Osteoblast (primary cell): Measurements from ENCODE around the gene SPOP. TPM values are rescaled to one million over a fixed set of nuclear protein-coding genes. Genes with fewer than 3 reads are reported as not detected.
A peak's percentile ranks its signal among the peaks of the same experiment; 100 is the strongest.

Source experiments
- DNase-seq: peaks from one replicate; pipeline ENCODE4 v3.0.0; 2011; ENCODE audit warnings: low spot score, mixed read lengths; ENCODE audit not compliant: insufficient read length; ENCODE audit errors: missing footprints
- H2AFZ ChIP-seq: 2 replicates; pipeline ENCODE4 v1.6.0; 2011; ENCODE audit warnings: mild to moderate bottlenecking, low read length
- H3K27ac ChIP-seq: 2 replicates; pipeline ENCODE4 v1.5.1; 2011; ENCODE audit warnings: mild to moderate bottlenecking, low read depth, low read length, moderate library complexity
- H3K27me3 ChIP-seq: 2 replicates; pipeline ENCODE4 v1.6.0; 2012; ENCODE audit warnings: mild to moderate bottlenecking, control low read depth, inconsistent platforms, low read length, moderate library complexity; ENCODE audit not compliant: insufficient read depth
- H3K36me3 ChIP-seq: 2 replicates; pipeline ENCODE4 v1.5.1; 2011; ENCODE audit warnings: mild to moderate bottlenecking, low read length, control low read depth, moderate library complexity; ENCODE audit not compliant: insufficient read depth
- H3K4me1 ChIP-seq: 2 replicates; pipeline ENCODE4 v1.5.1; 2011; ENCODE audit warnings: mild to moderate bottlenecking, low read length, control low read depth, moderate library complexity; ENCODE audit not compliant: insufficient read depth
- H3K4me2 ChIP-seq: 2 replicates; pipeline ENCODE4 v1.6.0; 2011; ENCODE audit warnings: mild to moderate bottlenecking, low read length; ENCODE audit not compliant: insufficient read depth
- H3K4me3 ChIP-seq: fragments of 200-600 bp; sonication (generic); 3 replicates; pipeline ENCODE4 v1.5.1; 2012; ENCODE audit warnings: mild to moderate bottlenecking, low read length, inconsistent platforms; ENCODE audit not compliant: insufficient read depth
- H3K79me2 ChIP-seq: 2 replicates; pipeline ENCODE4 v1.6.0; 2012; ENCODE audit warnings: mild to moderate bottlenecking, low read length, control low read depth, inconsistent platforms; ENCODE audit not compliant: insufficient read depth
- H3K9me3 ChIP-seq: 2 replicates; pipeline ENCODE4 v1.5.1; 2011; ENCODE audit warnings: low read depth, low read length, control low read depth
- H4K20me1 ChIP-seq: 2 replicates; pipeline ENCODE4 v1.6.0; 2012; ENCODE audit warnings: mild to moderate bottlenecking, low read length, control low read depth; ENCODE audit not compliant: insufficient read depth
- total RNA-seq: library from RNA; depleted of rRNA; stranded (reverse); fragments of >200 nt; gene quantifications from 2 replicates; pipeline ENCODE4 v1.2.3, GENCODE V29; 2012
- TF ChIP-seq, protein P1 (sequence below): IDR thresholded peaks from 2 replicates; pipeline ENCODE4 v1.5.1; 2011; ENCODE audit warnings: mild to moderate bottlenecking, low read depth, low read length, moderate library complexity; ENCODE audit errors: extremely low read depth

Gene SPOP
- total RNA-seq, 1 donor: 55.7 TPM

DNA sequence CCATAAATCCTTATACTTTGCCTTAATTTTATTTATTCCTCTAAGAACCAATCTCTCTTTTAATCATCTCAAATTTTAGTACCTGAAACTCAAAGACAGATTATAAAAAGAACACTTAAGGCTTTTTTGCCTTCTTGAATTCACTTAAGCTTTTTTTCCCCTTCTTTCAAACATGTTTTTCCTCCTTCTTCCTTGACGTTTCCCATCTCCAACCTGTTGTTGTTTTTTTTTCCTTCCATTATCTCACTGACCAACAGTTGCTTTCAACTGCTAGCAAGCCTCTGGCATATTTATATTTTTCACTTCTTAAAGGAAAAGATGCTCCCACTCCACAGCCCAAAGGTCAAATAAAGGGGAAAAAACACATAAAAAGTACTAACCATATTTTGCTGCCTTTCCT is 32.2 kb downstream of the SPOP start:
- DNase-seq: no peak
- no peaks in the 10 kb centered on the region for H3K27me3 ChIP-seq
- peaks cover 26% of the 10 kb centered on the region for H3K4me1 ChIP-seq
- TF ChIP-seq, protein P1, sequence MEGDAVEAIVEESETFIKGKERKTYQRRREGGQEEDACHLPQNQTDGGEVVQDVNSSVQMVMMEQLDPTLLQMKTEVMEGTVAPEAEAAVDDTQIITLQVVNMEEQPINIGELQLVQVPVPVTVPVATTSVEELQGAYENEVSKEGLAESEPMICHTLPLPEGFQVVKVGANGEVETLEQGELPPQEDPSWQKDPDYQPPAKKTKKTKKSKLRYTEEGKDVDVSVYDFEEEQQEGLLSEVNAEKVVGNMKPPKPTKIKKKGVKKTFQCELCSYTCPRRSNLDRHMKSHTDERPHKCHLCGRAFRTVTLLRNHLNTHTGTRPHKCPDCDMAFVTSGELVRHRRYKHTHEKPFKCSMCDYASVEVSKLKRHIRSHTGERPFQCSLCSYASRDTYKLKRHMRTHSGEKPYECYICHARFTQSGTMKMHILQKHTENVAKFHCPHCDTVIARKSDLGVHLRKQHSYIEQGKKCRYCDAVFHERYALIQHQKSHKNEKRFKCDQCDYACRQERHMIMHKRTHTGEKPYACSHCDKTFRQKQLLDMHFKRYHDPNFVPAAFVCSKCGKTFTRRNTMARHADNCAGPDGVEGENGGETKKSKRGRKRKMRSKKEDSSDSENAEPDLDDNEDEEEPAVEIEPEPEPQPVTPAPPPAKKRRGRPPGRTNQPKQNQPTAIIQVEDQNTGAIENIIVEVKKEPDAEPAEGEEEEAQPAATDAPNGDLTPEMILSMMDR: no peak
- H2AFZ ChIP-seq: no peak overlapping the region
- no peaks in the 10 kb centered on the region for H3K9me3 ChIP-seq
- H3K4me2 ChIP-seq: peak overlapping the region; percentile 94
- H4K20me1 ChIP-seq: peaks cover 8% of the 10 kb centered on the region
- no peaks in the 10 kb centered on the region for H3K36me3 ChIP-seq
- no peak overlapping the region for H3K4me3 ChIP-seq
- H3K79me2 ChIP-seq: peaks cover 72% of the 10 kb centered on the region
- peak overlapping the region; percentile 92 for H3K27ac ChIP-seq

GRCh38 chr17:49640556-49640955 is 37.3 kb downstream of the SPOP start:
- Histone ChIP-seq H3K36me3 (no peaks in the 10 kb centered on the region), H3K9me3 (no peaks in the 10 kb centered on the region), H2AFZ (no peak overlapping the region), H3K27me3 (no peaks in the 10 kb centered on the region), H3K4me3 (no peak overlapping the region), H3K27ac (no peak overlapping the region), H3K4me1 (peaks cover 26% of the 10 kb centered on the region), H3K79me2 (peaks cover 81% of the 10 kb centered on the region), H4K20me1 (peaks cover 4% of the 10 kb centered on the region), H3K4me2 (no peak overlapping the region)
- DNase-seq: no peak
- TF ChIP-seq, protein P1: no peak

- DNase-seq: peak; percentile 36
- peak overlapping the region; percentile 36 for H3K27ac ChIP-seq
Measured at GRCh38 chr17:49638818-49639217, 39.1 kb downstream of the SPOP start.

DNA sequence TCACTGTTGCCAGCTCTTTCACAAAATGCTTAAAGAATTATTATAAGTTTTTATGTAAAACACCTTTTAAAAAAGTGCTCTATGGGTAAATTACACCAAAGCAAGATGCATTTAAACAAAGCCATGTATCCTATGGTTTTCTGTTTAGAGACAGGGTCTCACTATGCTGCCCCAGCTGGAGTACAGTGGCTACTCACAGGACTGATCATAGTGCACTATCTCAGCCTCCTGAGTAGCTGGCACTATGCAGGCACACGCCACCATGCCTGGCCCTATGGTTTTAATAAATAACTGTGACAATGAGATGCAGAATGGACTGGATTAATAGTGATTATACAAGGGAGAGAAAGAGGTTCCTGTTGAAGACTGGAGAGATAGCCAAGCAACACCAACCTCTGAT is 40.2 kb downstream of the SPOP start:
- peaks cover 37% of the 10 kb centered on the region for H3K4me1 ChIP-seq
- no peaks in the 10 kb centered on the region for H3K9me3 ChIP-seq
- no peaks in the 10 kb centered on the region for H3K27me3 ChIP-seq
- H3K36me3 ChIP-seq: no peaks in the 10 kb centered on the region
- peaks cover 4% of the 10 kb centered on the region for H4K20me1 ChIP-seq
- peak overlapping the region; percentile 66 for H3K27ac ChIP-seq
- no peak overlapping the region for H2AFZ ChIP-seq
- DNase-seq: peak; percentile 14
- TF ChIP-seq, protein P1: no peak
- no peak overlapping the region for H3K4me2 ChIP-seq
- peaks cover 73% of the 10 kb centered on the region for H3K79me2 ChIP-seq
- no peak overlapping the region for H3K4me3 ChIP-seq

More at GRCh38 chr17:49638818-49639217, 39.1 kb downstream of the SPOP start:
- H3K4me2 ChIP-seq: no peak overlapping the region
- no peak overlapping the region for H3K4me3 ChIP-seq
- H3K9me3 ChIP-seq: no peaks in the 10 kb centered on the region
- H4K20me1 ChIP-seq: peaks cover 4% of the 10 kb centered on the region
- no peak overlapping the region for H2AFZ ChIP-seq
- peaks cover 72% of the 10 kb centered on the region for H3K79me2 ChIP-seq
- no peaks in the 10 kb centered on the region for H3K27me3 ChIP-seq
- TF ChIP-seq, protein P1: no peak
- H3K4me1 ChIP-seq: peaks cover 32% of the 10 kb centered on the region
- H3K36me3 ChIP-seq: no peaks in the 10 kb centered on the region
